ENCODE measurements around the gene CTAGE6.
"Not testable (repeated sequence)": the region's sequence is repeated elsewhere in the genome, so short reads cannot be mapped to it uniquely, and the experiment has no call there.

- TF ChIP-seq POLR2AphosphoS5 (IDR thresholded peaks at IDR 0.05; ENCODE audit: low read depth, low read length); TAF1 (IDR thresholded peaks at IDR 0.05; ENCODE audit: borderline replicate concordance, insufficient read depth, low read length); REST (IDR thresholded peaks at IDR 0.05; ENCODE audit: insufficient read depth in 1 of 2, low read depth in 2 of 2, low read length in 2 of 2): not testable (repeated sequence)
Measured at GRCh38 chr7:143757596-143757995, at the start of gene CTAGE6.
